22Rv1 (cell line): ENCODE results near the gene RHOA.

Experiments
- H3K27ac ChIP-seq: fragments of 450-650 bp; 2 replicates; pipeline ENCODE4 v1.5.1; 2017
- ZFX ChIP-seq: fragments of 450-650 bp; IDR thresholded peaks from 2 replicates; pipeline ENCODE4 v1.6.1; 2017; ENCODE audit warnings: antibody characterized with exemption, borderline replicate concordance
- TF ChIP-seq, protein P1 (sequence below): fragments of 450-650 bp; IDR thresholded peaks from 2 replicates; pipeline ENCODE4 v1.5.1; 2017; ENCODE audit warnings: mild to moderate bottlenecking

Gene RHOA

DNA sequence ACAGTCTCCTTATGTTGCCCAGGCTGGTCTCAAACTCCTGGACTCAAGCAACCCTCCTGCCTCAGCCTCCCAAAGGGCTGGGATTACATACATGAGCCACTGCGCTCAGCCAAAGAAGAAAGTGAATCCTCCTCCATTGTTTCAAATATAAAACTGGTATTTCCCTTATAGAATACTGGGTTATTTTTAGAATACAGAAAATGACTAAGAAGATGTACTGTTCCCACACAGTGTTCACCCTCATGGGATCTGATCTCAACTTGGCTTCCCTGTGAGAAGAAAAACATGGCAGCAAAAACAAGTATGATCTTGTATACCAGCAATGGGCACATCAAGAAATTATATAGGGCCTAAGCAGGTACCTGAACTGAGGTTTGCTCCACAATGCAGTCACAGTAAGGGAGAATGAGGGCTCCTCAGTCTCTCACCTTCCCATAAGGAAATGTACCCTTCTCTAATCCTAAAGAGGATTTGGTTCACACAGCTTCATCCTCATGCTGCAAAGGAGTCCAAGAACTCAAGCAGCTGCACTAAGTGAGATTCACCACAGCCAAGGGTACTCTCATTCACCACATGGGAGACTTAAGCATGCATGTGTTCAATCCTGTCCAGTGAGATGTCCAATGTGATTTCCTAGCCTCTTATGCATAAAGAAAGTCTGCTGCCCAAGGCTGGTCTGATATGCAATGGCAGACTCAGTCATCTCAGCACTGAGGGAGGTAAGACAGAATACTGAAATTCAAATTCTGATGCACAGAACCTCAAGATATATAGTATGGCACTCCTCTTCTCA is 97.7 kb downstream of the RHOA start:
- no peak overlapping the region for H3K27ac ChIP-seq

DNA sequence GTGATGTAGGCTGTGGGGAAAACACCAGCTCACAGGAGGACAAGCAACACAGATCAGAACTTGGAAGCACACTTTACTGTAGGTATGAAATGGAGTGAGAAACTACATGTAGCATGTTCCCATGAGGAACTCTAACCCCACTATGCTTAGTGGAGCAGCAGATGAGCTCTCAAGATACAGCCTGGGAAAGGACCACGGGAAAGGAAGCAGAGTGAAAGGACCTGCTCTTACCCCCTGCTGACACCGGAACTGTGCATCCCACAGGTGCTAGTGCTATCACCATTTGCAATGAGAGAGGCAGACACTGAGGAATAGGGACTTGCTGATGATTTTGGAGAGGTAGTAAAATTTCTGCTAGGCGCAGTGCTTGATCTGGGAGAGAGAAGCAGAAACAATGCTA is 100.5 kb downstream of the RHOA start:
- H3K27ac ChIP-seq, result no peak overlapping the region
- TF ChIP-seq, protein P1, sequence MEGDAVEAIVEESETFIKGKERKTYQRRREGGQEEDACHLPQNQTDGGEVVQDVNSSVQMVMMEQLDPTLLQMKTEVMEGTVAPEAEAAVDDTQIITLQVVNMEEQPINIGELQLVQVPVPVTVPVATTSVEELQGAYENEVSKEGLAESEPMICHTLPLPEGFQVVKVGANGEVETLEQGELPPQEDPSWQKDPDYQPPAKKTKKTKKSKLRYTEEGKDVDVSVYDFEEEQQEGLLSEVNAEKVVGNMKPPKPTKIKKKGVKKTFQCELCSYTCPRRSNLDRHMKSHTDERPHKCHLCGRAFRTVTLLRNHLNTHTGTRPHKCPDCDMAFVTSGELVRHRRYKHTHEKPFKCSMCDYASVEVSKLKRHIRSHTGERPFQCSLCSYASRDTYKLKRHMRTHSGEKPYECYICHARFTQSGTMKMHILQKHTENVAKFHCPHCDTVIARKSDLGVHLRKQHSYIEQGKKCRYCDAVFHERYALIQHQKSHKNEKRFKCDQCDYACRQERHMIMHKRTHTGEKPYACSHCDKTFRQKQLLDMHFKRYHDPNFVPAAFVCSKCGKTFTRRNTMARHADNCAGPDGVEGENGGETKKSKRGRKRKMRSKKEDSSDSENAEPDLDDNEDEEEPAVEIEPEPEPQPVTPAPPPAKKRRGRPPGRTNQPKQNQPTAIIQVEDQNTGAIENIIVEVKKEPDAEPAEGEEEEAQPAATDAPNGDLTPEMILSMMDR, result no peak
- TF ChIP-seq ZFX, result no peak

More for the DNA sequence above, 97.7 kb downstream of the RHOA start:
- TF ChIP-seq, protein P1, result no peak
- no peak for TF ChIP-seq ZFX

DNA sequence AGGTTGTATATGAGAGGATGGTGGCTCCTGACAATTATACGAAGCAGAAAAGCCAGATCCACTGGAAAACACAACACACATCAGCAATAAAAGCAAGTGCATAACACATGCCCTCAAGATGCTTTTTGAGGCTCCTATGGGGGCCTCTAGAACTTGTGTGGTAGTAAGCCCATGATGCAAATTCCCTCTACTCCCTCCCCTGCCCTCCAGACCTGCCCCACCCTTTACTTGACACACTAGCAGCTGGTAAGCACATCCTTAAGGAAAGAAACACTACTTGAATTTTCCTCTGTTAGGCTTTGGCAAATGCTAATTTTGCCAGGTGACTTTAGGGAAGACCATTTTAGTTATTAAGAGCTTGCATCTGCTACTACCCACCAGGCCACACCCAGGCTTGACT is 101.1 kb downstream of the RHOA start:
- no peak overlapping the region for H3K27ac ChIP-seq
- TF ChIP-seq, protein P1, result no peak
- no peak for TF ChIP-seq ZFX
